Measurements from ENCODE around the gene WRNIP1.

GRCh38 chr6:2805031-2805430 is 39.8 kb downstream of the WRNIP1 start:
- TF ChIP-seq POLR2A (IDR thresholded peaks at IDR 0.05) (no peak), CTCF (IDR thresholded peaks at IDR 0.05) (no peak)
